Suprapubic skin (tissue), 4 donors: Measurements from ENCODE around the gene ALDH16A1.

Source experiments
- EP300 ChIP-seq: sonication (generic); formaldehyde crosslinking; IDR thresholded peaks from one replicate; pipeline ENCODE4 v1.6.1; 2017; ENCODE audit warnings: antibody characterized with exemption
- POLR2AphosphoS5 ChIP-seq, 3 donors: sonication (generic); formaldehyde crosslinking; IDR thresholded peaks; one replicate each; pipeline ENCODE4 v1.6.1; 2017; ENCODE audit warnings: antibody characterized with exemption in 3 of 3

GRCh38 chr19:49448432-49448786 is 4.6 kb upstream of the ALDH16A1 start:
- TF ChIP-seq POLR2AphosphoS5 (IDR thresholded peaks at IDR 0.05) (no peak), EP300 (no peak)
